Activated naive CD8-positive, alpha-beta T cell treated with anti-CD3 and anti-CD28 coated beads for 36 hours (primary cell): ENCODE measurements around the gene ARL1. TPM values are rescaled to one million over a fixed set of nuclear protein-coding genes. Genes with fewer than 3 reads are reported as not detected.
"Not testable (repeated sequence)": the region's sequence is repeated elsewhere in the genome, so short reads cannot be mapped to it uniquely, and the experiment has no call there.

Experiments used
- DNase-seq: peaks from one replicate; pipeline ENCODE4 v3.0.0; 2021
- H3K27ac Mint-ChIP-seq: one replicate; pipeline ENCODE4 v1.8.0; 2022; ENCODE audit warnings: mild to moderate bottlenecking, moderate library complexity, mixed read lengths
- H3K27me3 Mint-ChIP-seq: one replicate; pipeline ENCODE4 v1.8.0; 2022; ENCODE audit warnings: mild to moderate bottlenecking, mixed read lengths
- H3K36me3 Mint-ChIP-seq: one replicate; pipeline ENCODE4 v1.8.0; 2021; ENCODE audit warnings: mild to moderate bottlenecking, mixed read lengths
- H3K4me1 Mint-ChIP-seq: one replicate; pipeline ENCODE4 v1.8.0; 2021; ENCODE audit warnings: mixed read lengths
- H3K4me3 Mint-ChIP-seq: one replicate; pipeline ENCODE4 v1.8.0; 2022; ENCODE audit warnings: mild to moderate bottlenecking, moderate library complexity, mixed read lengths
- H3K9me3 Mint-ChIP-seq: one replicate; pipeline ENCODE4 v1.8.0; 2022; ENCODE audit warnings: mixed read lengths
- total RNA-seq, 2 experiments: library from RNA; stranded (reverse); gene quantifications; one replicate each; pipeline ENCODE4 v1.2.3, GENCODE V29; 2021

ARL1 gene
- 10 to 100 TPM; 66.2 to 78.0 TPM for total RNA-seq

GRCh38 chr12:101407436-101408345, at the start of gene ARL1:
TSS of gene ARL1 (minus strand) at chr12:101407772. CDS start at chr12:101407645, 127 bp downstream.
- Mint-ChIP-seq H3K4me1 (peaks cover 12% of the 10 kb centered on the region), H3K27me3 (no peaks in the 10 kb centered on the region), H3K9me3 (no peaks in the 10 kb centered on the region), H3K27ac (peak within 1 kb of the TSS; percentile 99), H3K4me3 (peak within 1 kb of the TSS; percentile 99), H3K36me3 (peaks cover 4% of the 10 kb centered on the region)
- DNase-seq: peak; percentile 86

GRCh38 chr12:101455685-101456084, 48.1 kb upstream of the ARL1 start:
- H3K4me1 Mint-ChIP-seq: peaks cover 8% of the 10 kb centered on the region
- peak; percentile 3 for DNase-seq
- H3K9me3 Mint-ChIP-seq: peaks cover 7% of the 10 kb centered on the region
- H3K27me3 Mint-ChIP-seq: no peaks in the 10 kb centered on the region
- no peak overlapping the region for H3K27ac Mint-ChIP-seq
- peaks cover 8% of the 10 kb centered on the region for H3K36me3 Mint-ChIP-seq
- H3K4me3 Mint-ChIP-seq: no peak overlapping the region

GRCh38 chr12:101441461-101442224, 34.1 kb upstream of the ARL1 start:
- Mint-ChIP-seq H3K9me3 (no peaks in the 10 kb centered on the region), H3K4me3 (no peak overlapping the region), H3K36me3 (no peaks in the 10 kb centered on the region), H3K27ac (no peak overlapping the region), H3K4me1 (no peaks in the 10 kb centered on the region), H3K27me3 (peaks cover 4% of the 10 kb centered on the region)
- DNase-seq: no peak

GRCh38 chr12:101439236-101439635, 31.7 kb upstream of the ARL1 start:
- Mint-ChIP-seq H3K4me3 (no peak overlapping the region), H3K9me3 (no peaks in the 10 kb centered on the region), H3K4me1 (no peaks in the 10 kb centered on the region), H3K27ac (no peak overlapping the region), H3K27me3 (peaks cover 4% of the 10 kb centered on the region), H3K36me3 (no peaks in the 10 kb centered on the region)
- no peak for DNase-seq

GRCh38 chr12:101436136-101436535, 28.6 kb upstream of the ARL1 start:
- H3K27me3 Mint-ChIP-seq: peaks cover 4% of the 10 kb centered on the region
- H3K9me3 Mint-ChIP-seq: no peaks in the 10 kb centered on the region
- no peak for DNase-seq
- H3K4me1 Mint-ChIP-seq: no peaks in the 10 kb centered on the region
- no peak overlapping the region for H3K4me3 Mint-ChIP-seq
- no peaks in the 10 kb centered on the region for H3K36me3 Mint-ChIP-seq
- no peak overlapping the region for H3K27ac Mint-ChIP-seq

GRCh38 chr12:101430456-101430855, 22.9 kb upstream of the ARL1 start:
- no peaks in the 10 kb centered on the region for H3K36me3 Mint-ChIP-seq
- no peak overlapping the region for H3K27ac Mint-ChIP-seq
- no peaks in the 10 kb centered on the region for H3K4me1 Mint-ChIP-seq
- H3K4me3 Mint-ChIP-seq: no peak overlapping the region
- H3K27me3 Mint-ChIP-seq: no peaks in the 10 kb centered on the region
- H3K9me3 Mint-ChIP-seq: no peaks in the 10 kb centered on the region
- DNase-seq: no peak

- Mint-ChIP-seq H3K36me3 (no peaks in the 10 kb centered on the region), H3K27ac (no peak overlapping the region), H3K4me3 (no peak overlapping the region), H3K27me3 (no peaks in the 10 kb centered on the region), H3K9me3 (no peaks in the 10 kb centered on the region), H3K4me1 (no peaks in the 10 kb centered on the region)
- no peak for DNase-seq
Measured at GRCh38 chr12:101424620-101425019, 17.0 kb upstream of the ARL1 start.

GRCh38 chr12:101422066-101422465, 14.5 kb upstream of the ARL1 start:
- not testable (repeated sequence) for H3K4me1 Mint-ChIP-seq, H3K9me3 Mint-ChIP-seq

GRCh38 chr12:101415228-101415627, 7.7 kb upstream of the ARL1 start:
- Mint-ChIP-seq H3K4me3 (no peak overlapping the region), H3K27me3 (no peaks in the 10 kb centered on the region), H3K27ac (no peak overlapping the region), H3K4me1 (no peaks in the 10 kb centered on the region), H3K36me3 (no peaks in the 10 kb centered on the region), H3K9me3 (no peaks in the 10 kb centered on the region)
- no peak for DNase-seq

More at GRCh38 chr12:101422066-101422465, 14.5 kb upstream of the ARL1 start:
- not testable (repeated sequence) for DNase-seq, H3K36me3 Mint-ChIP-seq, H3K27me3 Mint-ChIP-seq, H3K27ac Mint-ChIP-seq, H3K4me3 Mint-ChIP-seq

GRCh38 chr12:101414533-101415119, 7.1 kb upstream of the ARL1 start:
- Mint-ChIP-seq H3K27me3 (no peaks in the 10 kb centered on the region), H3K27ac (no peak overlapping the region), H3K36me3 (no peaks in the 10 kb centered on the region), H3K4me3 (no peak overlapping the region), H3K4me1 (no peaks in the 10 kb centered on the region), H3K9me3 (no peaks in the 10 kb centered on the region)
- DNase-seq: no peak

- not testable (repeated sequence) for H3K4me3 Mint-ChIP-seq, H3K36me3 Mint-ChIP-seq, H3K9me3 Mint-ChIP-seq, H3K27me3 Mint-ChIP-seq, H3K27ac Mint-ChIP-seq, DNase-seq
- peaks cover 12% of the 10 kb centered on the region for H3K4me1 Mint-ChIP-seq
Measured at GRCh38 chr12:101410169-101410568, 2.6 kb upstream of the ARL1 start.

- Mint-ChIP-seq H3K36me3 (peaks cover 4% of the 10 kb centered on the region), H3K27me3 (no peaks in the 10 kb centered on the region), H3K4me1 (peaks cover 12% of the 10 kb centered on the region), H3K4me3 (peak overlapping the region; percentile 99), H3K27ac (peak overlapping the region; percentile 99), H3K9me3 (no peaks in the 10 kb centered on the region)
- no peak for DNase-seq
Measured at GRCh38 chr12:101407049-101407435, 530 bp downstream of the ARL1 start.

GRCh38 chr12:101391181-101391580, 16.4 kb downstream of the ARL1 start:
- DNase-seq, H3K4me3 Mint-ChIP-seq, H3K27ac Mint-ChIP-seq, H3K9me3 Mint-ChIP-seq, H3K27me3 Mint-ChIP-seq, H3K4me1 Mint-ChIP-seq: not testable (repeated sequence)
- peaks cover 54% of the 10 kb centered on the region for H3K36me3 Mint-ChIP-seq

GRCh38 chr12:101379149-101379548, 28.4 kb downstream of the ARL1 start:
- Mint-ChIP-seq H3K9me3 (no peaks in the 10 kb centered on the region), H3K4me1 (no peaks in the 10 kb centered on the region), H3K36me3 (peaks cover 38% of the 10 kb centered on the region), H3K27me3 (no peaks in the 10 kb centered on the region), H3K27ac (no peak overlapping the region), H3K4me3 (no peak overlapping the region)
- DNase-seq: no peak

- Mint-ChIP-seq H3K36me3 (peaks cover 40% of the 10 kb centered on the region), H3K4me1 (no peaks in the 10 kb centered on the region), H3K9me3 (no peaks in the 10 kb centered on the region)
Measured at GRCh38 chr12:101375573-101375972, 32.0 kb downstream of the ARL1 start.

More at GRCh38 chr12:101375573-101375972, 32.0 kb downstream of the ARL1 start:
- DNase-seq: no peak
- H3K27ac Mint-ChIP-seq: peak overlapping the region; percentile 1
- no peak overlapping the region for H3K4me3 Mint-ChIP-seq
- H3K27me3 Mint-ChIP-seq: no peaks in the 10 kb centered on the region
